Fibroblast of skin of left biceps (primary cell): ENCODE measurements around the gene BHLHE41.

Experiments
- DNase-seq, 2 experiments: peaks; one replicate each; pipeline ENCODE4 v3.0.0-alpha.2; 2013; ENCODE audit warnings: low read depth in 2 of 2

The BHLHE41 gene

GRCh38 chr12:26114720-26115401, 10.0 kb downstream of the BHLHE41 start:
- no peak for DNase-seq

GRCh38 chr12:26113853-26114719, 10.8 kb downstream of the BHLHE41 start:
- DNase-seq: peak; percentile 58 to 65

GRCh38 chr12:26113181-26113654, 11.6 kb downstream of the BHLHE41 start:
- no peak for DNase-seq

- DNase-seq: no peak
These were observed 12.1 kb downstream of the BHLHE41 start for GRCh38 chr12:26112703-26113147.

- no peak for DNase-seq
These were observed 12.6 kb downstream of the BHLHE41 start for GRCh38 chr12:26112232-26112631.

- no peak for DNase-seq
These were observed 15.4 kb downstream of the BHLHE41 start for GRCh38 chr12:26109343-26109881.

- DNase-seq: no peak
These were observed 15.9 kb downstream of the BHLHE41 start for GRCh38 chr12:26108915-26109314.

- no peak for DNase-seq
These were observed 18.5 kb downstream of the BHLHE41 start for GRCh38 chr12:26106347-26106746.

GRCh38 chr12:26102953-26103352, 21.9 kb downstream of the BHLHE41 start:
- no peak for DNase-seq

- no peak for DNase-seq
These were observed 23.1 kb downstream of the BHLHE41 start for GRCh38 chr12:26101763-26102162.

GRCh38 chr12:26101350-26101734, 23.5 kb downstream of the BHLHE41 start:
- no peak for DNase-seq

GRCh38 chr12:26100666-26101349, 24.0 kb downstream of the BHLHE41 start:
- DNase-seq: no peak

- DNase-seq: peak in 1 of 2 experiments; percentile 36
These were observed 27.6 kb downstream of the BHLHE41 start for GRCh38 chr12:26097046-26097878.

GRCh38 chr12:26096036-26096435, 28.8 kb downstream of the BHLHE41 start:
- DNase-seq: no peak

GRCh38 chr12:26095186-26095585, 29.7 kb downstream of the BHLHE41 start:
- no peak for DNase-seq

GRCh38 chr12:26092346-26093105, 32.3 kb downstream of the BHLHE41 start:
- DNase-seq: no peak

GRCh38 chr12:26091822-26092221, 33.0 kb downstream of the BHLHE41 start:
- DNase-seq: no peak

- no peak for DNase-seq
These were observed 33.9 kb downstream of the BHLHE41 start for GRCh38 chr12:26090836-26091510.

GRCh38 chr12:26088998-26089397, 35.8 kb downstream of the BHLHE41 start:
- no peak for DNase-seq

GRCh38 chr12:26086936-26087335, 37.9 kb downstream of the BHLHE41 start:
- DNase-seq: no peak
